NCI-H2196 (cell line): Measurements from ENCODE around the gene KRT36.

ENCODE experiments used
- DNase-seq: peaks from one replicate; lab custom pipeline; 2025; ENCODE audit not compliant: unreplicated experiment; lab: John Stamatoyannopoulos, UW

KRT36 gene

GRCh38 chr17:41522301-41523224, 32.9 kb upstream of the KRT36 start:
- DNase-seq = no peak

GRCh38 chr17:41521574-41522261, 32.0 kb upstream of the KRT36 start:
- peak; percentile 34 for DNase-seq

GRCh38 chr17:41520821-41521521, 31.3 kb upstream of the KRT36 start:
- peak; percentile 67 for DNase-seq

- DNase-seq = peak; percentile 57
These were observed 30.0 kb upstream of the KRT36 start for GRCh38 chr17:41519501-41520224.

- peak; percentile 16 for DNase-seq
These were observed 29.2 kb upstream of the KRT36 start, which contains the start of gene KRT15 for GRCh38 chr17:41518789-41519449. Gene KRT15, minus strand, starts transcription at chr17:41518890. Its CDS starts 63 bp downstream, at chr17:41518827.

- DNase-seq = no peak
These were observed 28.3 kb upstream of the KRT36 start for GRCh38 chr17:41518031-41518430.

- no peak for DNase-seq
These were observed 27.1 kb upstream of the KRT36 start for GRCh38 chr17:41516830-41517283.

- no peak for DNase-seq
These were observed 26.6 kb upstream of the KRT36 start for GRCh38 chr17:41516147-41516829.

GRCh38 chr17:41513168-41513547, 23.4 kb upstream of the KRT36 start:
- DNase-seq = no peak

GRCh38 chr17:41512546-41513167, 22.9 kb upstream of the KRT36 start:
- no peak for DNase-seq

GRCh38 chr17:41511716-41512115, 22.0 kb upstream of the KRT36 start:
- no peak for DNase-seq

- peak; percentile 9 for DNase-seq
These were observed 21.4 kb upstream of the KRT36 start for GRCh38 chr17:41511116-41511515.

- no peak for DNase-seq
These were observed 20.7 kb upstream of the KRT36 start for GRCh38 chr17:41510251-41511065.

- no peak for DNase-seq
These were observed 17.7 kb upstream of the KRT36 start for GRCh38 chr17:41507315-41507880.

- no peak for DNase-seq
These were observed 16.4 kb upstream of the KRT36 start for GRCh38 chr17:41505809-41506767.

- no peak for DNase-seq
These were observed 15.5 kb upstream of the KRT36 start, which contains the start of gene KRT13 for GRCh38 chr17:41505007-41505808. Gene KRT13, minus strand, starts transcription at chr17:41505612. Its CDS starts 62 bp downstream, at chr17:41505550.
